ENCODE results near the gene PPP1R36.

DNA sequence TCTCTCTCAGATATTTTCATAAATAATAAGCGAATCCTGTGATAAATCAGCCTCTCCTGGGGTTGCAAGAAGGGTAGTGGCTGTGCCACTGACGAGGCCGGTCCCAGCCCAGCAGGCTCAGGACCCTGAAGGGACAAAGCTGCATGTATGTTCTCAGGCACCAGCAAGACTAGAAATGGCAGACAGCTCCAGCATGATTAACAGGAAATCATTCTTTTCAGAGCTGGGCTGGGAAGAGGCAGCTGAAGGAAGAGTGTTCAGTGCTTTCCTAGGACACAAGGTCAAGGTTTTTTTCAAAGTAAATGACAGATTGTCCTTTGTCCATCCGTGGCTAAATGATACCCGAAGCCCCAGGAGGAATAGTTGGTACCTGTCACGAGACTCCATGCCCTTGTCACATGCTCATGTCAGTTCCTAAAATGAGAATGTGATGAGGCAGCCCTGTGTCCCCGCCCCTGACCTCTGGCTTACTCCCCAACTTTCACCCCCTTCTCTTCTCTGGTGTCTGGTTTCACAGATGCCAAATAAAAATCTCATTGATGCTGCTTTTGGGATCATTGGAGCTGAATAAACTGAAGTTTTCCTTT is 65.1 kb downstream of the PPP1R36 start:
- TF ChIP-seq POLR2A (IDR thresholded peaks at IDR 0.05) (no peak), POLR2AphosphoS5 (IDR thresholded peaks at IDR 0.05) (no peak)
- TF ChIP-seq, protein P1, sequence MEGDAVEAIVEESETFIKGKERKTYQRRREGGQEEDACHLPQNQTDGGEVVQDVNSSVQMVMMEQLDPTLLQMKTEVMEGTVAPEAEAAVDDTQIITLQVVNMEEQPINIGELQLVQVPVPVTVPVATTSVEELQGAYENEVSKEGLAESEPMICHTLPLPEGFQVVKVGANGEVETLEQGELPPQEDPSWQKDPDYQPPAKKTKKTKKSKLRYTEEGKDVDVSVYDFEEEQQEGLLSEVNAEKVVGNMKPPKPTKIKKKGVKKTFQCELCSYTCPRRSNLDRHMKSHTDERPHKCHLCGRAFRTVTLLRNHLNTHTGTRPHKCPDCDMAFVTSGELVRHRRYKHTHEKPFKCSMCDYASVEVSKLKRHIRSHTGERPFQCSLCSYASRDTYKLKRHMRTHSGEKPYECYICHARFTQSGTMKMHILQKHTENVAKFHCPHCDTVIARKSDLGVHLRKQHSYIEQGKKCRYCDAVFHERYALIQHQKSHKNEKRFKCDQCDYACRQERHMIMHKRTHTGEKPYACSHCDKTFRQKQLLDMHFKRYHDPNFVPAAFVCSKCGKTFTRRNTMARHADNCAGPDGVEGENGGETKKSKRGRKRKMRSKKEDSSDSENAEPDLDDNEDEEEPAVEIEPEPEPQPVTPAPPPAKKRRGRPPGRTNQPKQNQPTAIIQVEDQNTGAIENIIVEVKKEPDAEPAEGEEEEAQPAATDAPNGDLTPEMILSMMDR (IDR thresholded peaks at IDR 0.05 in 8 of 11, conservative IDR thresholded peaks at IDR 0.05 in 3 of 11), result no peak
